Endodermal cell (in vitro differentiated cells): ENCODE results near the gene B4GALT5. TPM values are rescaled to one million over a fixed set of nuclear protein-coding genes. Genes with fewer than 3 reads are reported as not detected.

Source experiments
- DNase-seq: peaks from one replicate; pipeline ENCODE4 v3.0.0-alpha.2; 2017
- H3K27ac ChIP-seq: 2 replicates; pipeline ENCODE4 v1.5.1; 2013; ENCODE audit warnings: mild to moderate bottlenecking, low read depth, low read length, moderate library complexity
- H3K27me3 ChIP-seq: 2 replicates; pipeline ENCODE4 v1.6.1; 2013; ENCODE audit warnings: mild to moderate bottlenecking, low read length, moderate library complexity; ENCODE audit not compliant: insufficient read depth, control insufficient read depth, poor library complexity, severe bottlenecking
- H3K36me3 ChIP-seq: 2 replicates; pipeline ENCODE4 v1.7.0; 2013; ENCODE audit warnings: mild to moderate bottlenecking, low read length, moderate library complexity; ENCODE audit not compliant: control insufficient read depth, insufficient read depth
- H3K4me1 ChIP-seq: one replicate; pipeline ENCODE4 v1.7.0; 2013; ENCODE audit warnings: low read length; ENCODE audit not compliant: control insufficient read depth, insufficient read depth
- H3K4me3 ChIP-seq: 2 replicates; pipeline ENCODE4 v1.5.1; 2013; ENCODE audit warnings: mild to moderate bottlenecking, low read length, moderate library complexity
- H3K9ac ChIP-seq: 2 replicates; pipeline ENCODE4 v1.6.1; 2013; ENCODE audit warnings: mild to moderate bottlenecking, low read length, moderate library complexity; ENCODE audit not compliant: poor library complexity, severe bottlenecking; ENCODE audit errors: extremely low read depth
- H3K9me3 ChIP-seq: 2 replicates; pipeline ENCODE4 v1.6.1; 2013; ENCODE audit warnings: mild to moderate bottlenecking, low read length, moderate library complexity; ENCODE audit not compliant: control insufficient read depth
- H3K27ac Mint-ChIP-seq: 2 replicates; pipeline ENCODE4 v1.8.0; 2020; ENCODE audit warnings: mixed read lengths
- H3K27me3 Mint-ChIP-seq: 2 replicates; pipeline ENCODE4 v1.8.0; 2021; ENCODE audit warnings: mild to moderate bottlenecking, mixed read lengths; ENCODE audit not compliant: insufficient read depth
- H3K36me3 Mint-ChIP-seq: 2 replicates; pipeline ENCODE4 v1.8.0; 2020; ENCODE audit warnings: low read depth, mixed read lengths
- H3K4me1 Mint-ChIP-seq: 2 replicates; pipeline ENCODE4 v1.8.0; 2020; ENCODE audit warnings: mixed read lengths
- H3K4me3 Mint-ChIP-seq: 2 replicates; pipeline ENCODE4 v1.8.0; 2020; ENCODE audit warnings: mild to moderate bottlenecking, moderate library complexity, mixed read lengths
- H3K9me3 Mint-ChIP-seq: 2 replicates; pipeline ENCODE4 v1.8.0; 2020; ENCODE audit warnings: mild to moderate bottlenecking, mixed read lengths
- CTCF ChIP-seq: fragments of 200-600 bp; sonication (generic); conservative IDR thresholded peaks from 2 replicates; pipeline ENCODE4 v1.5.0; 2021; ENCODE audit warnings: antibody characterized with exemption, mild to moderate bottlenecking
- WGBS, 2 experiments: methylation state at CpG; one replicate each; pipeline versions ENCODE4 v1.1.5 to v1.1.7; 2013; ENCODE audit warnings: missing lambda C conversion rate in 2 of 2, mixed read lengths in 1 of 2; ENCODE audit not compliant: insufficient coverage in 1 of 2, insufficient read length in 1 of 2; 5-methylcytosine and 5-hydroxymethylcytosine counted together
- total RNA-seq, 2 donors: library from RNA; stranded (reverse); fragmentation: NEBNext Ultra II Directional in 1 of 2; extraction: Animal tissue kit (Norgen Biotek cat#: 25700) in 1 of 2; gene quantifications; 2 replicates in 1 of 2; 3 replicates in 1 of 2; pipeline ENCODE4 v1.2.1, GENCODE V29; 2021

B4GALT5 gene
- total RNA-seq, 2 donors from 2014 or later: 57.0 to 58.8 TPM

GRCh38 chr20:49649672-49650071 lies 64.0 kb downstream of the B4GALT5 start:
- no peak overlapping the region for H3K4me3 Mint-ChIP-seq
- no peak overlapping the region for H3K27ac Mint-ChIP-seq
- WGBS, 2 experiments: 93 to 100% methylated on average over 2 to 3 of the region's 3 CpGs
- H3K4me1 ChIP-seq: no peaks in the 10 kb centered on the region
- TF ChIP-seq CTCF: no peak
- H3K36me3 ChIP-seq: peaks cover 82% of the 10 kb centered on the region
- no peak overlapping the region for H3K9ac ChIP-seq
- H3K36me3 Mint-ChIP-seq: peaks cover 66% of the 10 kb centered on the region
- no peaks in the 10 kb centered on the region for H3K9me3 Mint-ChIP-seq
- no peak for DNase-seq
- no peaks in the 10 kb centered on the region for H3K27me3 Mint-ChIP-seq
- no peaks in the 10 kb centered on the region for H3K4me1 Mint-ChIP-seq
- H3K9me3 ChIP-seq: no peaks in the 10 kb centered on the region
- no peak overlapping the region for H3K27ac ChIP-seq
- no peak overlapping the region for H3K4me3 ChIP-seq
- no peaks in the 10 kb centered on the region for H3K27me3 ChIP-seq

GRCh38 chr20:49647550-49647949 lies 66.1 kb downstream of the B4GALT5 start:
- TF ChIP-seq CTCF: no peak
- Histone ChIP-seq H3K27ac (no peak overlapping the region), H3K9ac (no peak overlapping the region), H3K4me3 (no peak overlapping the region), H3K4me1 (peaks cover 8% of the 10 kb centered on the region), H3K27me3 (no peaks in the 10 kb centered on the region), H3K9me3 (no peaks in the 10 kb centered on the region), H3K36me3 (peaks cover 80% of the 10 kb centered on the region)
- 83 to 96% methylated on average over 3 to 6 of the region's 6 CpGs for WGBS, 2 experiments
- Mint-ChIP-seq H3K4me1 (peaks cover 11% of the 10 kb centered on the region), H3K27me3 (no peaks in the 10 kb centered on the region), H3K36me3 (peaks cover 63% of the 10 kb centered on the region), H3K27ac (peak overlapping the region; percentile 56), H3K9me3 (no peaks in the 10 kb centered on the region), H3K4me3 (no peak overlapping the region)
- no peak for DNase-seq

- peaks cover 65% of the 10 kb centered on the region for H3K36me3 Mint-ChIP-seq
- H3K9me3 Mint-ChIP-seq: no peaks in the 10 kb centered on the region
- no peak for DNase-seq
- no peak overlapping the region for H3K9ac ChIP-seq
- H3K27me3 Mint-ChIP-seq: no peaks in the 10 kb centered on the region
- H3K4me1 ChIP-seq: peaks cover 15% of the 10 kb centered on the region
- WGBS, 2 experiments: 93 to 100% methylated on average over 2 of the region's 2 CpGs
- H3K4me1 Mint-ChIP-seq: peaks cover 21% of the 10 kb centered on the region
- no peak overlapping the region for H3K4me3 Mint-ChIP-seq
- H3K27ac ChIP-seq: no peak overlapping the region
- peaks cover 80% of the 10 kb centered on the region for H3K36me3 ChIP-seq
- no peak overlapping the region for H3K4me3 ChIP-seq
- H3K27me3 ChIP-seq: no peaks in the 10 kb centered on the region
- H3K27ac Mint-ChIP-seq: no peak overlapping the region
- H3K9me3 ChIP-seq: no peaks in the 10 kb centered on the region
- TF ChIP-seq CTCF: no peak
Measured at GRCh38 chr20:49646528-49646927, 67.2 kb downstream of the B4GALT5 start.
